B cell (primary cell): Measurements from ENCODE around the gene MAGEC3. TPM values are rescaled to one million over a fixed set of nuclear protein-coding genes. Genes with fewer than 3 reads are reported as not detected.

Source experiments
- ATAC-seq: fragments of 200-7000 bp; cut with Tn5 transposase; one replicate; pipeline ENCODE4 v1.10.0; 2021; ENCODE audit warnings: low read depth, mild to moderate bottlenecking, moderate number of reproducible peaks, moderate library complexity
- CTCF ChIA-PET: fragments of 350-600 bp; sonication (Branson Sonifier 250); formaldehyde crosslinking; loops from one replicate; lab custom pipeline; 2021; ENCODE audit warnings: antibody characterized with exemption, inconsistent platforms; lab: Charles Lee
- POLR2A ChIA-PET: fragments of 350-600 bp; sonication (Branson Sonifier 250); formaldehyde crosslinking; loops from one replicate; lab custom pipeline; 2021; ENCODE audit warnings: antibody characterized with exemption; lab: Charles Lee
- DNase-seq: peaks from one replicate; pipeline ENCODE4 v3.0.0; 2013
- H2AFZ ChIP-seq: 2 replicates; pipeline ENCODE4 v1.6.1; 2012; ENCODE audit warnings: mild to moderate bottlenecking, low read depth, low read length; ENCODE audit not compliant: insufficient read depth, poor library complexity, severe bottlenecking
- H3K27ac ChIP-seq, 2 donors: 1 replicate in 1 of 2; 2 replicates in 1 of 2; pipeline ENCODE4 v1.5.1; 2012 to 2013; ENCODE audit warnings: low read length in 2 of 2, mild to moderate bottlenecking in 2 of 2, moderate library complexity in 1 of 2
- H3K27me3 ChIP-seq, 4 experiments: fragments of 200-600 bp in 1 of 4; sonication (generic) in 1 of 4; replicated peaks in 1 of 4; 1 replicate in 2 of 4; 2 replicates in 2 of 4; pipeline versions ENCODE4 v1.6.1 to v1.7.0; 2013 to 2016; ENCODE audit warnings: low read length in 3 of 4, mild to moderate bottlenecking in 2 of 4, mixed read lengths in 1 of 4, moderate library complexity in 1 of 4; ENCODE audit not compliant: insufficient read depth in 4 of 4, control insufficient read depth in 3 of 4; ENCODE audit errors: control extremely low read depth in 1 of 4
- H3K36me3 ChIP-seq, 2 experiments: replicated peaks in 1 of 2; 1 replicate in 1 of 2; 2 replicates in 1 of 2; pipeline versions ENCODE4 v1.6.1 to v1.7.1; 2013; ENCODE audit warnings: low read length in 1 of 2; ENCODE audit not compliant: insufficient read depth in 2 of 2, control insufficient read depth in 1 of 2; ENCODE audit errors: control extremely low read depth in 1 of 2, extremely low read depth in 1 of 2
- H3K4me1 ChIP-seq, 2 donors: fragments of 200-600 bp in 1 of 2; sonication (generic) in 1 of 2; 1 replicate in 1 of 2; 2 replicates in 1 of 2; pipeline versions ENCODE4 v1.5.1 to v1.6.1; 2013 to 2017; ENCODE audit warnings: low read length in 2 of 2; ENCODE audit not compliant: control insufficient read depth in 2 of 2, insufficient read depth in 2 of 2
- H3K4me2 ChIP-seq: replicated peaks from 2 replicates; pipeline ENCODE3; 2012; ENCODE audit warnings: mild to moderate bottlenecking, low read depth, low read length; ENCODE audit not compliant: poor library complexity, severe bottlenecking
- H3K4me3 ChIP-seq, 5 experiments: fragments of 200-600 bp in 1 of 5; sonication (generic) in 1 of 5; 1 replicate in 3 of 5; 2 replicates in 2 of 5; pipeline versions ENCODE4 v1.5.1 to v1.7.0; 2011 to 2016; ENCODE audit warnings: low read length in 4 of 5, mild to moderate bottlenecking in 4 of 5, low read depth in 2 of 5, control low read depth in 1 of 5, moderate library complexity in 1 of 5; ENCODE audit not compliant: insufficient read depth in 1 of 5; ENCODE audit errors: control extremely low read depth in 1 of 5, extremely low read depth in 1 of 5
- H3K79me2 ChIP-seq: fragments of 200-600 bp; sonication (generic); one replicate; pipeline ENCODE4 v1.6.0; 2016; ENCODE audit warnings: low read length; ENCODE audit not compliant: control insufficient read depth, insufficient read depth
- H3K9ac ChIP-seq: fragments of 200-600 bp; sonication (generic); 2 replicates; pipeline ENCODE4 v1.6.1; 2017; ENCODE audit warnings: mild to moderate bottlenecking, low read length, moderate library complexity
- H3K9me3 ChIP-seq, 3 donors: one replicate each; pipeline versions ENCODE4 v1.6.1 to v1.7.1; 2013; ENCODE audit warnings: low read length in 2 of 3; ENCODE audit not compliant: control insufficient read depth in 2 of 3, insufficient read depth in 1 of 3; ENCODE audit errors: control extremely low read depth in 1 of 3
- H4K20me1 ChIP-seq: 2 replicates; pipeline ENCODE4 v1.6.0; 2012; ENCODE audit warnings: mild to moderate bottlenecking, low read length; ENCODE audit not compliant: insufficient read depth, control insufficient read depth, poor library complexity, severe bottlenecking
- H3K27ac Mint-ChIP-seq: one replicate; pipeline ENCODE4 v1.8.0; 2021; ENCODE audit warnings: mixed read lengths
- H3K27me3 Mint-ChIP-seq: one replicate; pipeline ENCODE4 v1.8.0; 2021; ENCODE audit warnings: mixed read lengths
- H3K4me1 Mint-ChIP-seq: one replicate; pipeline ENCODE4 v1.8.0; 2021; ENCODE audit warnings: mixed read lengths
- H3K4me3 Mint-ChIP-seq: one replicate; pipeline ENCODE4 v1.8.0; 2021; ENCODE audit warnings: mixed read lengths
- H3K9me3 Mint-ChIP-seq: one replicate; pipeline ENCODE4 v1.8.0; 2022; ENCODE audit warnings: mixed read lengths; ENCODE audit not compliant: insufficient read depth
- EZH2 ChIP-seq: IDR thresholded peaks from 2 replicates; pipeline ENCODE4 v1.6.1; 2012; ENCODE audit warnings: borderline replicate concordance, low read depth, mild to moderate bottlenecking, moderate library complexity, low read length; ENCODE audit not compliant: insufficient read depth, poor library complexity, severe bottlenecking
- WGBS: methylation state at CpG from one replicate; pipeline ENCODE4 v1.1.5; 2013; ENCODE audit warnings: missing lambda C conversion rate; ENCODE audit not compliant: insufficient coverage; 5-methylcytosine and 5-hydroxymethylcytosine counted together
- intact Hi-C: fragments of 100-400 bp; cut with micrococcal nuclease; formaldehyde crosslinking; loops from one replicate; pipeline ENCODE4 v1.10.0; 2022
- polyA minus RNA-seq: library from RNA; depleted of rRNA, polyadenylated mRNA; stranded (reverse); fragments of >200 nt; gene quantifications from 2 replicates; pipeline ENCODE4 v1.2.3, GENCODE V29; 2012
- polyA plus RNA-seq: library from polyadenylated mRNA; depleted of rRNA; stranded (reverse); fragments of >200 nt; gene quantifications from 2 replicates; pipeline ENCODE4 v1.2.3, GENCODE V29; 2012
- total RNA-seq, 2 donors: library from RNA; stranded (reverse); fragments of 120-200 nt in 1 of 2; gene quantifications; 1 replicate in 1 of 2; 2 replicates in 1 of 2; pipeline versions ENCODE4 v1.2.3 to v1.2.4, GENCODE V29; 2013 to 2022
- TF ChIP-seq, protein P1 (sequence below): fragments of 200-600 bp; IDR thresholded peaks from one replicate; pipeline ENCODE4 v1.8.0; 2022; ENCODE audit warnings: antibody characterized with exemption, mild to moderate bottlenecking

The MAGEC3 gene
- total RNA-seq (not detected in 2 replicates), polyA plus RNA-seq (not detected in 2 replicates), polyA minus RNA-seq (not detected in 2 replicates)
- not detected for total RNA-seq (2013)

DNA sequence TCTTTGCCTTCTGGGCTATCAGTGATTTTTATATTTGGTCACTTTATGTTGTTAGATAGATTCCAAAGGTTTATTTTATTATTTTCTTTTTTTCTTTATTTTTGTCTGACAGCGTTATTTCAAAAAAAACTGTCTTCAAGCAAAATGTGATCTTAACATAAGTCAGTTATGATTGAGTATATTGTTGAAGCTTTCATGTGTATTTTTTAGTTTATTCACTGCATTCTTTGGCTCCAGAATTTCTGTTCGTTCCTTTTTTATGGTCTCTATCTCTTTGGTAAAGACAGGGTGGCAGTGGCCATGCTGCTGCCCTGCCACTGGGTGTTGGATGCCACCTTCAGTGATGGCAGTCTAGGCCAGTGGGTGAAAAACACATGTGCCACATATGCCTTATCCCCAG is at the start of gene MAGEC3:
Gene MAGEC3, plus strand, starts transcription at position 301 of the 400 bp plus-strand sequence. Its CDS starts 0 bp downstream, at position 301.
- DNase-seq (no peak), ATAC-seq (no peak)
- no peaks in the 10 kb centered on the region for H3K27me3 Mint-ChIP-seq
- intact Hi-C loops = no loop called here
- Histone ChIP-seq H3K4me2 (no peak within 1 kb of the TSS), H4K20me1 (no peaks in the 10 kb centered on the region), H3K27me3 (no peaks in the 10 kb centered on the region), H3K9ac (no peak within 1 kb of the TSS), H3K79me2 (no peaks in the 10 kb centered on the region), H3K27ac (no peak within 1 kb of the TSS), H2AFZ (no peak within 1 kb of the TSS), H3K36me3 (no peaks in the 10 kb centered on the region), H3K4me3 (no peak within 1 kb of the TSS), H3K4me1 (no peaks in the 10 kb centered on the region), H3K9me3 (peaks cover 0 to 16% (median 0%) of the 10 kb centered on the region in 3 donors)
- no peaks in the 10 kb centered on the region for H3K4me1 Mint-ChIP-seq
- TF ChIP-seq, protein P1, sequence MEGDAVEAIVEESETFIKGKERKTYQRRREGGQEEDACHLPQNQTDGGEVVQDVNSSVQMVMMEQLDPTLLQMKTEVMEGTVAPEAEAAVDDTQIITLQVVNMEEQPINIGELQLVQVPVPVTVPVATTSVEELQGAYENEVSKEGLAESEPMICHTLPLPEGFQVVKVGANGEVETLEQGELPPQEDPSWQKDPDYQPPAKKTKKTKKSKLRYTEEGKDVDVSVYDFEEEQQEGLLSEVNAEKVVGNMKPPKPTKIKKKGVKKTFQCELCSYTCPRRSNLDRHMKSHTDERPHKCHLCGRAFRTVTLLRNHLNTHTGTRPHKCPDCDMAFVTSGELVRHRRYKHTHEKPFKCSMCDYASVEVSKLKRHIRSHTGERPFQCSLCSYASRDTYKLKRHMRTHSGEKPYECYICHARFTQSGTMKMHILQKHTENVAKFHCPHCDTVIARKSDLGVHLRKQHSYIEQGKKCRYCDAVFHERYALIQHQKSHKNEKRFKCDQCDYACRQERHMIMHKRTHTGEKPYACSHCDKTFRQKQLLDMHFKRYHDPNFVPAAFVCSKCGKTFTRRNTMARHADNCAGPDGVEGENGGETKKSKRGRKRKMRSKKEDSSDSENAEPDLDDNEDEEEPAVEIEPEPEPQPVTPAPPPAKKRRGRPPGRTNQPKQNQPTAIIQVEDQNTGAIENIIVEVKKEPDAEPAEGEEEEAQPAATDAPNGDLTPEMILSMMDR = no peak
- TF ChIP-seq EZH2 = no peak
- ChIA-PET CTCF (no interaction called here), POLR2A (no interaction called here)
- no peak within 1 kb of the TSS for H3K4me3 Mint-ChIP-seq
- WGBS = no CpG with 5 or more reads among the region's 2 CpGs
- no peak within 1 kb of the TSS for H3K27ac Mint-ChIP-seq
- H3K9me3 Mint-ChIP-seq = no peaks in the 10 kb centered on the region

- CTCF ChIA-PET = no interaction called here
- TF ChIP-seq, protein P1 = no peak
- TF ChIP-seq EZH2 = no peak
- DNase-seq = no peak
Observed at GRCh38 chrX:141791856-141792255, 46.3 kb upstream of the MAGEC3 start.

More at GRCh38 chrX:141791856-141792255, 46.3 kb upstream of the MAGEC3 start:
- H3K9ac ChIP-seq = no peak overlapping the region
- intact Hi-C loops = no loop called here
- H2AFZ ChIP-seq = no peak overlapping the region
- no peaks in the 10 kb centered on the region for H3K27me3 ChIP-seq
- Mint-ChIP-seq H3K4me1 (no peaks in the 10 kb centered on the region), H3K9me3 (no peaks in the 10 kb centered on the region), H3K27me3 (no peaks in the 10 kb centered on the region), H3K4me3 (no peak overlapping the region), H3K27ac (no peak overlapping the region)
- ATAC-seq = no peak
- H3K4me3 ChIP-seq = no peak overlapping the region
- H3K9me3 ChIP-seq = peaks cover 0 to 6% (median 0%) of the 10 kb centered on the region in 3 donors
- no peaks in the 10 kb centered on the region for H3K4me1 ChIP-seq
- no peak overlapping the region for H3K4me2 ChIP-seq
- no peaks in the 10 kb centered on the region for H3K36me3 ChIP-seq
- WGBS = no CpG with 5 or more reads among the region's 2 CpGs
- no peak overlapping the region for H3K27ac ChIP-seq
- no peaks in the 10 kb centered on the region for H4K20me1 ChIP-seq
- no peaks in the 10 kb centered on the region for H3K79me2 ChIP-seq
- POLR2A ChIA-PET = no interaction called here
